ENCODE data around the gene ERCC1.
"Not testable (repeated sequence)": the region's sequence is repeated elsewhere in the genome, so short reads cannot be mapped to it uniquely, and the experiment has no call there.

ERCC1 gene

DNA sequence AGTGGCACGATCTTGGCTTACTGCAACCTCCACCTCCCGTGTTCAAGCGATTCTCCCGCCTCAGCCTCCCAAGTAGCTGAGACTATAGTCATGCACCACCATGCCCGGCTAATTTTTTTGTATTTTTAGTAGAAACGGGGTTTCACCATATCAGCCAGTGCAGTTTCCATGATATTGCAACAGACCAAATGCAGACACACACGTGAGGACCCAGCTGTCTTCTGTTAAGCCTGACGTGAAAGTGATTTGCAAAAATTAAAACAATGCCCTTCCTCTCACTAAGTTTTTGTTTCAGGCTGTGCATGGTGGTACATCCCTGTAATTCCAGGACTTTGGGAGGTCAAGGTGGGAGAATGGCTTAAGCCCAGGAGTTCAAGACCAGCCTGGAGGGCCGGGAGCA is 7.3 kb upstream of the ERCC1 start:
- not testable (repeated sequence) for DNase-seq (ENCODE audit: extremely low read depth in 1 of 2, low read depth in 1 of 2)

DNA sequence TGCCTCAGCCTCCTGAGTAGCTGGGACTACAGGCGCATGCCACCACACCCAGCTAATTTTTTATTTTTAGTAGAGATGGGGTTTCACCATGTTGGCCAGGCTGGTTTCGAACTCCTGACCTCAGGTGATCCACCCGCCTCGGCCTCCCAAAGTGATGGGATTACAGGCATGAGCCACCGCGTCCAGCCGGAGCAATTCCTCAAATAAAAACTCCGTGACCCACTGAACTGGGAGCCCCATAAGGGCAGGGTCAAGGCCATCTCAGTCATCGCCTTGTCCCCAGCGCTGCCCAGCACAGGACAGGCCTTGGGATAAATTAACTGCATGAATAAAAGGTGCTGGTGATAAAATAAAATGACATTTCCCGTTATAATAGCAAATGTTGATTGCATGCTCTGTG is 6.2 kb upstream of the ERCC1 start:
- DNase-seq (ENCODE audit: extremely low read depth in 1 of 2, low read depth in 1 of 2) = not testable (repeated sequence)

DNA sequence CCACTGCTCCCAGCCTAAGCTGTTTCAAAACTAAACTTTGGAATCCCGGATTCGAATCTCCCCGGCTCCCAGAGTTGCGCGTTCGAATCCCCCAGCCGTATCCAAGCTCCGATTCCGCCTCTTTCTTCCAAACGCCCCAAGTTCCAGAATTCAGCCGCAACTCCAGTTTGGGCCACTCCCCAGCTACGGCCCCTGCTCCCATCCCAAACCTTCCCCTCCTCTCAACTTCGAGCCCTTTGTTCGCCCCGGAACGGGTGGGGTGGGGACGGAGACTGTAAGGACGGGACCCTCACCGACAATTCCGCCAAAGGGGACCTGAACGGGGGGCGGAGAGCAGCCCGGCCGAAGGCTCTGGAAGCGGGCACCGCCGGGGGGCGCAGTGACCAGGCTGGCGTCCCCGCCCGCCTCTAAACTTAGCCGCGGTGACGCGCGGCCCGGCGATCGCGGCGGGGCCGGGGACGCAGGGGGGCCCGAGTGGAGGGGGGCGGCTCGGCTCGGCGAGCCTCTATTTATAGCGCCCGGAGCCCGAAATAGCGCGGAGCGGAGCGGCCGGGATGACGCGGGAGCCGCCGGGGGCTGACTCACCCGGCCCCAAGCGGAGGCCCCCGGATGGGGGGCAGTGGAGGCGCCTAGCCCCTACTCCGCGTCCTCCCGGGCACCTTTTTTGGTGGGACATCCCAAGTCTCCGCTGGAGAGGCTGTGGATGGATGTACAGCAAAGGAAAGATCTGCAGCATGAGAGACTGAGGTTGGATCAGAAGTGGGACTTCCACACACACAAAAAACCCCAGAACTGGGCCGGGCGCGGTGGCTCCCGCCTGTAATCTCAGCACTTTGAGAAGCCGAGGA is 4.9 kb upstream of the ERCC1 start:
- DNase-seq (ENCODE audit: extremely low read depth in 1 of 2, low read depth in 1 of 2) = no peak

DNA sequence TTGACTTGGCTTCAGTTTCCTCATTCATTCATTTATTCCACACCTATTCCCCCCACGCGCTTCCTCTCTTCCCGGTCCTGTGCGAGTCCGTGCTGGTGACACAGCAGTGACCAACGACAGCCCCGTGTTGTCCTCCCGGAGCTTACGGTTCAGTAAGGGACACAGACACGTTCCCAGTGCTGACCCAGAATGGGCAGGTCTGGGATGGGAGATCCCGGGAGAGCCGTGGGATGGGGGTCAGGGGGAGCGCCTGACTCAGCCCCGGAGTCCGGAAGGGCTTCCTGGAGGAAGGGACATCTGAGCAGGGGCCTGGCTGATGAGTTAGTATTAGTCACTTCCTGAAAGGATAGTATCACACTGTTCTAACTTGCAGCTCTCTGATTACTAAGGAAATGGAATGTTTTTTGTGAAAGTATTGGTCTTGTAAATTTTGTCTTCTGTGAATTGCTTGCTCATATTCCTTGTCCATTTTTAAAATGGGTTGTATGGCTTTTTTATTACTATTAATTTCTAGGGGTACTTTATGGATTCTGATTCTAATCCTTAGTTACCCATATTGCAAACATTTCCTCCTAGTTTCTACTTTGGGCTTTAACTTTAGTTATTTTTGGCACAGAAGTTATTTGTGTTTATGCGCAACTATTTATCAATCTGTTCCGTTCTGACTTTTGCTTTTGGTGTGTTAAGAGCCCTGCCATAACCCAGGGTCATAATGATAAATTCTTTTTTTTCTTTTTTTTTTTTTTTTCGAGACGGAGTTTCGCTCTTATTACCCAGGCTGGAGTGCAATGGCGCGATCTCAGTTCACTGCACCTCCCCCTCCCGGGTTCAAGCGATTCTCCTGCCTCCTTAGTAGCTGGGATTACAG is 708 bp upstream of the ERCC1 start:
- DNase-seq (ENCODE audit: extremely low read depth in 1 of 2, low read depth in 1 of 2) = no peak

DNA sequence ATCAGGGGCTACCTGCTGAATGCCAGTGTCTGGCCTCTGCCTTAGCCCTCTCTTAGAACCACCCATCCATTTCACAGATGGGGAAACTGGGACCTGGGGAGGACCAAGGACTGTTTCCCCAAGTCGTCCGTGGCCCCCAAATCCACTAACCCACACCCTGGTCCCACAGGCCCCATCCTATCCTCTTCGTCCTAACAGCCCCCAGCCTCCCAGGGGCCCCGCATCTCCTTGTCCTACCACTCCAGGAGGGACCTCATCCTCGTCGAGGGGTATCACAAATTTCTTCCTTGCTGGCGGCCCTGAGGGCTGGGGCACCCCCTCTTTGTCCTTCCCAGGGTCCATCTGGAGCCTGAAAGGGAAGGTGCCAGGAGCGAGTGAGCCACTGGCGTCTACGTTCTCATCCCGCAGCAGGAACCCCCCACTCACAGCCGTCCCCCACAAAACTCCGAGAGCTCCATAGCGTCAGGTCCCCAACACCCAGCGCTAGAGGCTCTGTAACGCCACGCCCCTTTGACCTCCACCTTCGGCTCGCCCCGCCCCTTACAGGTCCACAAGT is 606 bp downstream of the ERCC1 start:
- peak; percentile 61 to 68 for DNase-seq (ENCODE audit: extremely low read depth in 1 of 2, low read depth in 1 of 2)

DNA sequence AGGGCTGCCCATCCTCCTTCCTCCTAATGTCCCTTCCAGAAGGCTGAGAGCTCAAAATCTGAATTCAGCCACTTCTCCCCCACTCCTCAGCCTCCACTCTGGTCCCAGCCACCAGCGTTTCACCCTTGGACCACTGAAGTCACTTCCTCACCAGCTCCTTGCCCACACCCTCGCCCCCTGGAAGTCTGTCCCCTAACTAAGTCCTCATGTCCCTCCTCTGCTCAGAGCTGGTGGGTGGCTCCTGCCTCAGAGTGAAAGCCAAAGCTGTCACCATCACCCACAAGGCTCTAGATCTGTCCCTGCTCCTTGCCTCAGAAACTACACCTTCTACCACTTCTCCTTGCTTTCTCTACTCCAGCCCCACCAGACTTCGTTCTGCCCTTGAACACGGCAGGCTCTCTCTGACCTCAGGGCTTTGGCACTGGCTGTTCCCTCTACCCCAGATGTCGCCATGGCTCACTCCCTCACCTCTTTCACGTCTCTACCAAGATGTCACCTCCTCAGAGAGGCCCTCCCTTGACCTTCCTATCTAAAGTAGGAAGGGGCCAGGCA is 1.7 kb downstream of the ERCC1 start:
- no peak for DNase-seq (ENCODE audit: extremely low read depth in 1 of 2, low read depth in 1 of 2)

DNA sequence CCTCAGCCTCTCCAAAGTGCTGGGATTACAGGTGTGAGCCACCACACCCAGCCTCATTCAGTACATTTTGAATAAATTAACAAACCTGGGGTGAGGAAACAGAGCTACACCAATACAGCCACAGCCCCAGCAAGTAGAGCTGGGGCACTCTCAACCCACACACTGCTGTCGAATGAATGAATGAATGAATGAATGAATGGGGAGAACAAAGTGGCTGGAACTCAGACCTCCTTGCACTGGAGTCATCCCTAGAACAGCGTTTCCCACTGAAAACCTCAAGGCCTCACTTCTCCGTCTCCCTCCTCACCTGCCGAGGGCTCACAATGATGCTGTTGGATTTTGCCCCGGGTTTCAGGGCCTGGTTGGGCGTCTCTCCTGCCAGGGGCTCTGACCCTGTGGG is 2.8 kb downstream of the ERCC1 start:
- no peak for DNase-seq (ENCODE audit: extremely low read depth in 1 of 2, low read depth in 1 of 2)

DNA sequence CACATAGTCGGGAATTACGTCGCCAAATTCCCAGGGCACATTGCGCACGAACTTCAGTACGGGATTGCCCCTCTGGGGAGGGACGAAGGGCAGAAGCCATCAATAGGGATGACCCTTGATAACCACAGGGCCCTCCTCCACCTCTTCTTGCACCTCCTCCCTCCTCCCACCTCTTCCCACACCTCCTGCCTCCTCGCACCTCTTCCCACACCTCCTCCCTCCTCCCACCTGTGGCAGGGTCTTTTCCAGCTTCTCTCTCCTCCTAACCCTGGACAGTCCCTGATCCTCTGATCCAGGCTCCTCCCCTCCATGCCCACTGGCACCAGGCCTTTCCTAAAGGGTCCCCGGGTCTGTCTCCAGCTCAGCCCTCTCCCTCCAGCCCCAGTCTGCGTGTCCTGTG is 3.4 kb downstream of the ERCC1 start:
- DNase-seq (ENCODE audit: extremely low read depth in 1 of 2, low read depth in 1 of 2) = no peak

DNA sequence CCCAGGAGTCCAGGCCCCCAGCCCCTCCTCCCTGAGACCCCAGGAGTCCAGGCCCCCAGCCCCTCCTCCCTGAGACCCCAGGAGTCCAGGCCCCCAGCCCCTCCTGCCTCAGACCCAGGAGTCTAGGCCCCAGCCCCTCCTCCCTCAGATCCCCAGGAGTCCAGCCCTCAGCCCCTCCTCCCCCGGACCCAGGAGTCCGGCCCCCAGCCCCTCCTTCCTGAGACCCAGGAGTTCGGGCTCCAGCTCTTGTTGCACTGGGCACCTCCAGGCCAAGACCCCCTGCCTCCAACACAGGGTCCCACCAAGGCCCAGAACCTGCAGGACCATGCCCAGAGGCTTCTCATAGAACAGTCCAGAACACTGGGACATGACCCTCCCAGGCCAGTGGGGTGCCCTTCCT is 3.8 kb downstream of the ERCC1 start:
- DNase-seq (ENCODE audit: extremely low read depth in 1 of 2, low read depth in 1 of 2) = no peak

DNA sequence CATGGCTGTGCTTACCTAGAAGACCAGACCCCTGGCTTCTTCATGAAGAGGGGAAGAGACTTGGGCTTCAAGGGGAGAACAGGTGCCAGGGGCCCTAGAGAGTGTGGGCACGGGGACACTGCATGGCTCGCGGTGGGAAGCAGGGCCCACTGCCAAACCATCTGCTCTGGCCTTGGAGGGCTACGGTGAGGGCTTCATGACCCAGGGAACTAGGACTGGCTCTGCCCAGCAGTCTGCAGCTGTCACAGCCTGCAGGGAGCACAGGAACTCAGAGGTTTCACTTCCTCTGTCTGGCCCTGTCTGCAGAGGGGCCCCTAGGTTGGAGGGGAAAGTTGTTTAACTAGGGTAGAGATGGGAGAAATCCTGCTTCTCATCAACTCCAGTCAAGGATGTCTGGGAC is 4.3 kb downstream of the ERCC1 start:
- DNase-seq (ENCODE audit: extremely low read depth in 1 of 2, low read depth in 1 of 2) = no peak

DNA sequence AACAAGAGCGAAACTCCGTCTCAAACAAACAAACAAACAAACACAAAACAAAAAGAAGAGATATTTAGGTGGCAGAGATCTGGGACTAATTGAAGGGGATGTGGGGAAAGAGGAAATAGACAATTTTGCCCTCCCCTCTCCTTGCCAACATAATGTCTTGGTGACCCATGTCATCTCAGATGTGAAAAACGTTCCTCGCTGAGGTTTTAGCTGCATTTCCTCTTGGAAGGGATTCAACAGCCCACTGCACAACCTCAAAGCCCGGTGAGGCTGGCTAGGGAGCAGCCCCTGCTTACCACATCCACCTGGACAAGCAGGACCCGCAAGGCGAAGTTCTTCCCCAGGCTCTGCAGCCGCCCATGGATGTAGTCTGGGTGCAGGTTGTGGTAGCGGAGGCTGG is 4.9 kb downstream of the ERCC1 start:
- no peak for DNase-seq (ENCODE audit: extremely low read depth in 1 of 2, low read depth in 1 of 2)

DNA sequence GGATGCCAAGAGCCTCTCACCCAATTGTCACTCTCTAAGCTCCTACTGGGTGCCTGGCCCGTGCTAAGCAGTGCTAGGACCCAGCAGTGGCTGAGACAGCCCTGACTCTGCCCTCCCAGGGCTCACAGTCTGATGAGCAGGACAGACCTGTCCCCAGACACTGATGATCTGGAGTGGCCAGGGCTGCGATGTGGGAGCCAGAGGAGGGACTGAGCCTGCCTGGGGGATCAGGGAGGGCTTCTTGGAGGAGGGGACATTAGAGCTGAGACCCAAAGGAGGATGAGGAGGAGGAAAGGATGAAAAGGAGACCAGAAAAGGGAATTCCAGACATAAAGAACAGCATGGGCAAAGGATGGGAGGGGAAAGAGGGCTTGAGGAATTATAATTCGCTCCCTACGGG is 6.6 kb downstream of the ERCC1 start:
- DNase-seq (ENCODE audit: extremely low read depth in 1 of 2, low read depth in 1 of 2) = no peak

DNA sequence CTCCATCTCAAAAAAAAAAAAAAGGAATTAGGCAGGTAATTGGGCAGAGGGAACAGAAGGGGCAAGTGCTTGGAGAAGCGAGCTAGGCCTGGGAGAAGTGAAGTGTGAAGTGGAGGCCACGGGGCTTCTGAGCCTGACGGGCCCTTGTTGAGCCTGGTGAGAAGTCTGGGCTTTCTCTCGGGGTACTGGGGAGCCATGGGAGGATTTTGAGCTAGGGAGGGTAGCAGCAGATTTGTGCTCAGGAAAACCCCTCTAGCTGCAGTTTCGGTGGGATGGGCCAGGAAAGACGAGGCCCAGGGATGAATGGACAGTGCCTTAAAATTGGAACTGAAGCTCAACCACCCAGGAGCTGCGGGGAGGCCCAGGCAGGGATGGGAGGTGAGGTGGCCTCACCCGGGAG is 9.2 kb downstream of the ERCC1 start:
- DNase-seq (ENCODE audit: extremely low read depth in 1 of 2, low read depth in 1 of 2) = no peak

DNA sequence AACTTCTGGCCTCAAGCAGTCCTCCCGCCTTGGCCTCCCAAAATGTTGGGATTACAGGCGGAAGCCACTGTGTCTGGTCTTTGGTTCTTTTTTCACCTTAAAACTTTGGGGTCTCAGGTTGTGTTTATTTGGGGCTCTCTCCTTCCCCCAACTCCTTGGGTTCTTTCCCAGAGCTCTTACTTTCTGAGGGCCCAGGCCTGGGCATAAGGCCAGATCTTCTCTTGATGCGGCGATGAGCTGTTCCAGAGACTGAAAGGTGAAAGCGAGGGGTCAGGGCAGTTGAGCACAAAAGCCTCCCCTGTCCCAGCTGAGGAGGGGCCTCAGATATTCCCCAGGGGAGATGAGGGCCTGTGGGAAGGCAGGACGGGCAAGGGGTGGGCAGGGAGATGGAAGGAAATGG is 10.2 kb downstream of the ERCC1 start:
- no peak for DNase-seq (ENCODE audit: extremely low read depth in 1 of 2, low read depth in 1 of 2)

DNA sequence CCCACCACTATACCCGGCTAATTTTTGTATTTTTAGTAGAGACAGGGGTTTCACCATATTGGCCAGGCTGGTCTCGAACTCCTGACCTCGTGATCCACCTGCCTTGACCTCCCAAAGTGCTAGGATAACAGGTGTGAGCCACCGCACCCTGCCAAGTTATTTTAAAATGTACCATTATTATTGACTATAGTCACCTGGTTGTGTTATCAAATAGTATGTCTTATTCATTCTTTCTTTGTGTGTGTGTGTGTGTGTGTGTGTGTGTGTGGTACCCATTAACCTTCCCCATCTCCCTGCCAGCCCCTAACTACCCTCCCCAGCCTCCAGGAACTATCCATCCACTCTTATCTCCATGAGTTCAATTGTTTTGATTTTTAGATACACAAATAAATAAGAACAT is 13.4 kb downstream of the ERCC1 start:
- DNase-seq (ENCODE audit: extremely low read depth in 1 of 2, low read depth in 1 of 2) = not testable (repeated sequence)

DNA sequence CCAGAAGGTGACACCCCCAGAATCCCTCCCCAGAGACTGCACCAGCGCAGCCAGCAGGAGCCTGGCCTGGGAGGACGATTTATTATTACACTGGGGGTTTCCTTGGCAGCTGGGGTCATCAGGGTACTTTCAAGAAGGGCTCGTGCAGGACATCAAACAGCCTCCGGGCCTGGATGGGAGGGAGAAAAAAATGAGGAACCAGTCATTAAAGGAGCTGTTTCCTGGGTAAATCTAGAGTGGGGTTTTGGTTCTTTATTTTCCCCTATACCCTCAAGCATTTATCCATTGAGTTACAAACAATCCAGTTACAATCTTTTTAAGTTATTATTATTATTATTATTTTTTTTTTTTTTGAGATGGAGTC is 14.2 kb downstream of the ERCC1 start:
- DNase-seq (ENCODE audit: extremely low read depth in 1 of 2, low read depth in 1 of 2) = no peak

DNA sequence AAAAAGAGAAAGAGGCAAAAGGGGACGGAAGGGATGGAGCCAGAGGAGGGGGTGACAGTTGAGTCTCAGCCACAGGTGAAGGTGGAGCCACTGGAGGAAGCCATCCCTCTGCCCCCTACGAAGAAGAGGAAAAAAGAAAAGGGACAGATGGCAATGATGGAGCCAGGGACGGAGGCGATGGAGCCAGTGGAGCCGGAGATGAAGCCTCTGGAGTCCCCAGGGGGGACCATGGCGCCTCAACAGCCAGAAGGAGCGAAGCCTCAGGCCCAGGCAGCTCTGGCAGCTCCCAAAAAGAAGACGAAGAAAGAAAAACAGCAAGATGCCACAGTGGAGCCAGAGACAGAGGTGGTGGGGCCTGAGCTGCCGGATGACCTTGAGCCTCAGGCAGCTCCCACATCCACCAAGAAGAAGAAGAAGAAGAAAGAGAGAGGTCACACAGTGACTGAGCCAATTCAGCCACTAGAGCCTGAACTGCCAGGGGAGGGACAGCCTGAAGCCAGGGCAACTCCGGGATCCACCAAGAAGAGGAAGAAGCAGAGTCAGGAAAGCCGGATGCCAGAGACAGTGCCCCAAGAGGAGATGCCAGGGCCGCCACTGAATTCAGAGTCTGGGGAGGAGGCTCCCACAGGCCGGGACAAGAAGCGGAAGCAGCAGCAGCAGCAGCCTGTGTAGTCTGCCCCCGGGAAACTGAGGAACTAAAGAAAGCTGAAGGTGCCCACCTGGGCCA is 14.7 kb downstream of the ERCC1 start:
- DNase-seq (ENCODE audit: extremely low read depth in 1 of 2, low read depth in 1 of 2) = no peak

DNA sequence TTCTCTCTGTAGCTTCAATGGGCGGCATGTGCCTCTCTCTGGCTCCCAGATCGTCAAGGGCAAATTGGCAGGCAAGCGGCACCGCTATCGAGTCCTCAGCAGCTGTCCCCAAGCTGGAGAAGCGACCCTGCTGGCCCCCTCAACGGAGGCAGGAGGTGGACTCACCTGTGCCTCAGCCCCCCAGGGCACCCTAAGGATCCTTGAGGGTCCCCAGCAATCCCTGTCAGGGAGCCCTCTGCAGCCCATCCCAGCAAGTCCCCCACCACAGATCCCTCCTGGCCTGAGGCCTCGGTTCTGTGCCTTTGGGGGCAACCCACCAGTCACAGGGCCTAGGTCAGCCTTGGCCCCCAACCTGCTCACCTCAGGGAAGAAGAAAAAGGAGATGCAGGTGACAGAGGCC is 15.6 kb downstream of the ERCC1 start:
- no peak for DNase-seq (ENCODE audit: extremely low read depth in 1 of 2, low read depth in 1 of 2)

DNA sequence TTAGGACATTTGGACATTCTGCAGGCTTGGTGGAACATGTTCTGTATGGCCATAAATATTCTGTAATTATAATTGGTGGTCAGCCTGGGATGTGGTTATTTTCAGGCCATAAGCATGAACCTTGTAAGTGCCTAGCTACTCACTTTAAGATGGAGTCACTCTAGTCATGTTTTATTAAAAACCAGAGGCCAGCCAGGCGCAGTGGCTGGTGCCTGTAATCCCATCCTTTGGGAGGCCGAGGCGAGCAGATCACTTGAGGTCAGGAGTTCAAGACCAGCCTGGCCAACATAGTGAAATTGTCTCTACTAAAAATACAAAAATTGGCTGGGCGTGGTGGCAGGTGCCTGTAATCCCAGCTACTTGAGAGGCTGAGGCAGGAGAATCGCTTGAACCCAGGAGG is 16.1 kb downstream of the ERCC1 start:
- DNase-seq (ENCODE audit: extremely low read depth in 1 of 2, low read depth in 1 of 2) = not testable (repeated sequence)

DNA sequence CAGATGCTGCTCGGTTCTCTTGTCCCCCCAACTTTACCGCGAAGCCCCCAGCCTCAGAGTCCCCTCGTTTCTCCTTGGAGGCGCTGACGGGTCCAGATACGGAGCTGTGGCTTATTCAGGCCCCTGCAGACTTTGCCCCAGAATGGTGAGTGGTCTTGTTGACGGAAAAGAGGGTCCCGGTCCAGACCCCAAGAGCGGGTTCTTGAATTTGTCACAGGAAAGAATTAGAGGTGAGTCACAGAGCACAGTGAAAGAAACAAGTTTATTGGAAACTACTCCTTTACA is 16.7 kb downstream of the ERCC1 start:
- no peak for DNase-seq (ENCODE audit: extremely low read depth in 1 of 2, low read depth in 1 of 2)
